NCI-H2196 (cell line): Measurements from ENCODE around the gene SGMS1.
A peak's percentile ranks its signal among the peaks of the same experiment; 100 is the strongest.

Source experiments
- DNase-seq: peaks from one replicate; lab custom pipeline; 2025; ENCODE audit not compliant: unreplicated experiment; lab: John Stamatoyannopoulos, UW

SGMS1 gene

GRCh38 chr10:50636618-50637579 lies 13.1 kb upstream of the SGMS1 start:
- no peak for DNase-seq

GRCh38 chr10:50635286-50635685 lies 11.5 kb upstream of the SGMS1 start:
- DNase-seq, result no peak

- no peak for DNase-seq
Observed at GRCh38 chr10:50634479-50634878, 10.7 kb upstream of the SGMS1 start.

GRCh38 chr10:50631052-50631451 lies 7.3 kb upstream of the SGMS1 start:
- DNase-seq, result no peak

- no peak for DNase-seq
Observed at GRCh38 chr10:50629495-50630122, 5.9 kb upstream of the SGMS1 start.

- no peak for DNase-seq
Observed at GRCh38 chr10:50627896-50628295, 4.1 kb upstream of the SGMS1 start.

- no peak for DNase-seq
Observed at GRCh38 chr10:50627443-50627842, 3.7 kb upstream of the SGMS1 start.

GRCh38 chr10:50625649-50626132 lies 1.9 kb upstream of the SGMS1 start:
- DNase-seq, result no peak

GRCh38 chr10:50624866-50625501 lies 1.2 kb upstream of the SGMS1 start:
- peak; percentile 68 for DNase-seq

GRCh38 chr10:50624413-50624865 lies 683 bp upstream of the SGMS1 start:
- DNase-seq, result peak; percentile 82

GRCh38 chr10:50622706-50623662 lies 772 bp downstream of the SGMS1 start:
- DNase-seq, result no peak

GRCh38 chr10:50621968-50622705 lies 1.6 kb downstream of the SGMS1 start:
- peak; percentile 53 for DNase-seq

- DNase-seq, result no peak
Observed at GRCh38 chr10:50620899-50621298, 2.9 kb downstream of the SGMS1 start.

GRCh38 chr10:50619882-50620281 lies 3.9 kb downstream of the SGMS1 start:
- no peak for DNase-seq

GRCh38 chr10:50619166-50619565 lies 4.6 kb downstream of the SGMS1 start:
- no peak for DNase-seq

GRCh38 chr10:50618624-50619023 lies 5.1 kb downstream of the SGMS1 start:
- DNase-seq, result no peak

- no peak for DNase-seq
Observed at GRCh38 chr10:50615658-50616057, 8.1 kb downstream of the SGMS1 start.

GRCh38 chr10:50614444-50615137 lies 9.2 kb downstream of the SGMS1 start:
- DNase-seq, result peak; percentile 34
